ENCODE data around the gene P3H4. TPM values are rescaled to one million over a fixed set of nuclear protein-coding genes. Genes with fewer than 3 reads are reported as not detected.

P3H4 gene
- total and polyA plus RNA-seq, 8 donors: 19.1 to 47.1 (median 31.0) TPM

- TF ChIP-seq CTCF (IDR thresholded peaks at IDR 0.05): no peak
- DNase-seq: peak in 1 of 4 donors; percentile 14
- intact Hi-C loops (cut with DNase I): no loop called here
- Histone ChIP-seq H3K4me1 (no peaks in the 10 kb centered on the region), H3K36me3 (peaks cover 0 to 30% of the 10 kb centered on the region in 2 donors), H3K9me3 (no peaks in the 10 kb centered on the region), H3K4me3 (no peak overlapping the region), H3K27me3 (no peaks in the 10 kb centered on the region), H3K27ac (no peak overlapping the region)
- ATAC-seq: no peak
Measured at GRCh38 chr17:41823580-41823979, 11.8 kb upstream of the P3H4 start.

- intact Hi-C loops (cut with DNase I): no loop called here
- DNase-seq (peak in 1 of 4 donors; percentile 5), ATAC-seq (no peak)
- no peak overlapping the region for H3K4me3 ChIP-seq
- no peaks in the 10 kb centered on the region for H3K9me3 ChIP-seq
- peaks cover 0 to 26% of the 10 kb centered on the region in 2 donors for H3K36me3 ChIP-seq
- H3K4me1 ChIP-seq: no peaks in the 10 kb centered on the region
- H3K27me3 ChIP-seq: no peaks in the 10 kb centered on the region
- H3K27ac ChIP-seq: no peak overlapping the region
- TF ChIP-seq CTCF (IDR thresholded peaks at IDR 0.05): no peak
Measured at GRCh38 chr17:41823141-41823524, 11.4 kb upstream of the P3H4 start.

GRCh38 chr17:41822216-41823140, 10.7 kb upstream of the P3H4 start:
- Histone ChIP-seq H3K9me3 (no peaks in the 10 kb centered on the region), H3K27ac (no peak overlapping the region), H3K4me3 (no peak overlapping the region), H3K4me1 (no peaks in the 10 kb centered on the region), H3K36me3 (peaks cover 0 to 21% of the 10 kb centered on the region in 2 donors), H3K27me3 (no peaks in the 10 kb centered on the region)
- ATAC-seq (no peak), DNase-seq (peak in 1 of 4 donors; percentile 63)
- intact Hi-C loops (cut with DNase I): no loop called here
- no peak for TF ChIP-seq CTCF (IDR thresholded peaks at IDR 0.05)

GRCh38 chr17:41821776-41822175, 10.0 kb upstream of the P3H4 start:
- no peak for DNase-seq
- Histone ChIP-seq H3K36me3 (peaks cover 0 to 14% of the 10 kb centered on the region in 2 donors), H3K27me3 (no peaks in the 10 kb centered on the region), H3K9me3 (no peaks in the 10 kb centered on the region), H3K27ac (no peak overlapping the region), H3K4me1 (no peaks in the 10 kb centered on the region), H3K4me3 (no peak overlapping the region)
- no peak for ATAC-seq
- intact Hi-C loops (cut with DNase I): no loop called here
- TF ChIP-seq CTCF (IDR thresholded peaks at IDR 0.05): no peak

GRCh38 chr17:41818024-41818423, 6.3 kb upstream of the P3H4 start:
- ATAC-seq (no peak), DNase-seq (no peak)
- TF ChIP-seq CTCF (IDR thresholded peaks at IDR 0.05): no peak
- Histone ChIP-seq H3K27ac (no peak overlapping the region), H3K4me3 (no peak overlapping the region), H3K9me3 (no peaks in the 10 kb centered on the region), H3K4me1 (no peaks in the 10 kb centered on the region), H3K36me3 (no peaks in the 10 kb centered on the region), H3K27me3 (peaks cover 0 to 2% of the 10 kb centered on the region in 2 donors)
- intact Hi-C loops (cut with DNase I): no loop called here

Data from left lung (tissue), 10 donors.